Jurkat, Clone E6-1 (cell line): Measurements from ENCODE around the gene MINDY4B. TPM values are rescaled to one million over a fixed set of nuclear protein-coding genes. Genes with fewer than 3 reads are reported as not detected.
A peak's percentile ranks its signal among the peaks of the same experiment; 100 is the strongest.

ENCODE experiments used
- DNase-seq: peaks from one replicate; pipeline ENCODE4 v3.0.0-alpha.2; 2011; ENCODE audit warnings: low read depth, low spot score
- H3K4me3 ChIP-seq: 2 replicates; pipeline ENCODE4 v1.5.1; 2011; ENCODE audit warnings: mild to moderate bottlenecking, low read length, control low read depth, moderate library complexity
- polyA plus RNA-seq: library from polyadenylated mRNA; unstranded; fragments of >200 nt; gene quantifications from one replicate; pipeline ENCODE4 v1.2.1, GENCODE V29; 2012; ENCODE audit warnings: missing spikeins; ENCODE audit not compliant: insufficient read length, insufficient read depth

Gene MINDY4B
- polyA plus RNA-seq, result not detected

GRCh38 chr3:150905339-150905738, at the start of gene MINDY4B:
MINDY4B (minus strand) TSS chr3:150905439; CDS start chr3:150905439, 0 bp downstream.
- no peak for DNase-seq
- no peak within 1 kb of the TSS for H3K4me3 ChIP-seq

- H3K4me3 ChIP-seq, result no peak overlapping the region
- no peak for DNase-seq
Observed at GRCh38 chr3:150951923-150952322, 46.7 kb upstream of the MINDY4B start.

GRCh38 chr3:150945226-150946032, 40.2 kb upstream of the MINDY4B start:
- no peak for DNase-seq

GRCh38 chr3:150942221-150942620, 37.0 kb upstream of the MINDY4B start:
- H3K4me3 ChIP-seq, result no peak overlapping the region
- DNase-seq, result no peak

More at GRCh38 chr3:150945226-150946032, 40.2 kb upstream of the MINDY4B start:
- no peak overlapping the region for H3K4me3 ChIP-seq

GRCh38 chr3:150936693-150937092, 31.5 kb upstream of the MINDY4B start:
- no peak overlapping the region for H3K4me3 ChIP-seq
- DNase-seq, result no peak

- DNase-seq, result no peak
- no peak overlapping the region for H3K4me3 ChIP-seq
Observed at GRCh38 chr3:150933473-150933995, 28.3 kb upstream of the MINDY4B start.

GRCh38 chr3:150931745-150932144, 26.5 kb upstream of the MINDY4B start:
- H3K4me3 ChIP-seq, result no peak overlapping the region
- DNase-seq, result no peak

GRCh38 chr3:150930839-150931238, 25.6 kb upstream of the MINDY4B start:
- no peak overlapping the region for H3K4me3 ChIP-seq
- DNase-seq, result no peak

- H3K4me3 ChIP-seq, result no peak overlapping the region
- DNase-seq, result no peak
Observed at GRCh38 chr3:150928234-150928633, 23.0 kb upstream of the MINDY4B start.

- no peak overlapping the region for H3K4me3 ChIP-seq
- no peak for DNase-seq
Observed at GRCh38 chr3:150926328-150926727, 21.1 kb upstream of the MINDY4B start.

GRCh38 chr3:150925751-150926201, 20.5 kb upstream of the MINDY4B start:
- peak; percentile 17 for DNase-seq
- H3K4me3 ChIP-seq, result no peak overlapping the region

GRCh38 chr3:150922611-150923010, 17.4 kb upstream of the MINDY4B start:
- no peak for DNase-seq
- no peak overlapping the region for H3K4me3 ChIP-seq

GRCh38 chr3:150921209-150921608, 16.0 kb upstream of the MINDY4B start:
- no peak for DNase-seq
- H3K4me3 ChIP-seq, result no peak overlapping the region

GRCh38 chr3:150920236-150920635, 15.0 kb upstream of the MINDY4B start:
- H3K4me3 ChIP-seq, result no peak overlapping the region
- DNase-seq, result no peak

GRCh38 chr3:150917951-150918350, 12.7 kb upstream of the MINDY4B start:
- DNase-seq, result no peak
- H3K4me3 ChIP-seq, result no peak overlapping the region

GRCh38 chr3:150913133-150913922, 8.1 kb upstream of the MINDY4B start:
- no peak for DNase-seq
- no peak overlapping the region for H3K4me3 ChIP-seq

- DNase-seq, result no peak
- no peak overlapping the region for H3K4me3 ChIP-seq
Observed at GRCh38 chr3:150912501-150912900, 7.3 kb upstream of the MINDY4B start.

GRCh38 chr3:150911771-150912170, 6.5 kb upstream of the MINDY4B start:
- H3K4me3 ChIP-seq, result no peak overlapping the region
- DNase-seq, result no peak

- DNase-seq, result no peak
- no peak overlapping the region for H3K4me3 ChIP-seq
Observed at GRCh38 chr3:150906461-150906860, 1.2 kb upstream of the MINDY4B start.

GRCh38 chr3:150905746-150906145, 507 bp upstream of the MINDY4B start:
- DNase-seq, result no peak
- no peak overlapping the region for H3K4me3 ChIP-seq
